Stomach (tissue), 4 donors: ENCODE data around the gene FOS.

Experiments used
- CTCF ChIP-seq, 7 experiments: fragments of 450-650 bp in 4 of 7; fragments of 200-600 bp in 3 of 7; sonication (generic) in 3 of 7; IDR thresholded peaks; one replicate each; pipeline ENCODE4 v1.5.1; 2016 to 2019; ENCODE audit warnings: antibody characterized with exemption in 7 of 7, control low read depth in 2 of 7, mild to moderate bottlenecking in 1 of 7
- EP300 ChIP-seq: sonication (generic); formaldehyde crosslinking; IDR thresholded peaks from one replicate; pipeline ENCODE4 v1.6.1; 2017; ENCODE audit warnings: antibody characterized with exemption
- POLR2A ChIP-seq, 4 donors: fragments of 450-650 bp; IDR thresholded peaks; one replicate each; pipeline ENCODE4 v1.6.1; 2016; ENCODE audit warnings: antibody characterized with exemption in 4 of 4, control low read depth in 2 of 4, mild to moderate bottlenecking in 1 of 4, moderate library complexity in 1 of 4
- POLR2AphosphoS5 ChIP-seq, 3 donors: sonication (generic); formaldehyde crosslinking; IDR thresholded peaks; one replicate each; pipeline ENCODE4 v1.6.1; 2016; ENCODE audit warnings: antibody characterized with exemption in 3 of 3

- TF ChIP-seq POLR2A (IDR thresholded peaks at IDR 0.05) (no peak), CTCF (IDR thresholded peaks at IDR 0.05) (no peak), EP300 (no peak), POLR2AphosphoS5 (IDR thresholded peaks at IDR 0.05) (no peak)
Observed at GRCh38 chr14:75232191-75232590, 46.4 kb upstream of the FOS start.
